Endothelial cell (in vitro differentiated cells): ENCODE measurements around the gene ST7L. TPM values are rescaled to one million over a fixed set of nuclear protein-coding genes. Genes with fewer than 3 reads are reported as not detected.

Experiments
- DNase-seq: peaks from one replicate; pipeline ENCODE4 v3.0.0; 2021; ENCODE audit warnings: low spot score
- H3K27ac Mint-ChIP-seq: one replicate; pipeline ENCODE4 v1.8.0; 2021; ENCODE audit warnings: mixed read lengths, inconsistent platforms; ENCODE audit not compliant: unreplicated experiment
- H3K27me3 Mint-ChIP-seq: one replicate; pipeline ENCODE4 v1.8.0; 2021; ENCODE audit warnings: mild to moderate bottlenecking, moderate library complexity, mixed read lengths, inconsistent platforms; ENCODE audit not compliant: unreplicated experiment
- H3K36me3 Mint-ChIP-seq: one replicate; pipeline ENCODE4 v1.8.0; 2021; ENCODE audit warnings: mild to moderate bottlenecking, low read depth, mixed read lengths, inconsistent platforms; ENCODE audit not compliant: unreplicated experiment
- H3K4me1 Mint-ChIP-seq: one replicate; pipeline ENCODE4 v1.8.0; 2021; ENCODE audit warnings: mild to moderate bottlenecking, mixed read lengths, inconsistent platforms; ENCODE audit not compliant: unreplicated experiment
- H3K4me3 Mint-ChIP-seq: one replicate; pipeline ENCODE4 v1.8.0; 2021; ENCODE audit warnings: mild to moderate bottlenecking, mixed read lengths, inconsistent platforms; ENCODE audit not compliant: unreplicated experiment
- H3K9me3 Mint-ChIP-seq: one replicate; pipeline ENCODE4 v1.8.0; 2021; ENCODE audit warnings: mixed read lengths, inconsistent platforms; ENCODE audit not compliant: unreplicated experiment
- CTCF ChIP-seq: fragments of 200-600 bp; sonication (generic); IDR thresholded peaks from one replicate; pipeline ENCODE4 v1.5.0; 2021; ENCODE audit warnings: antibody characterized with exemption; ENCODE audit not compliant: unreplicated experiment
- total RNA-seq: library from RNA; stranded (reverse); fragmentation: NEBNext Ultra II Directional; extraction: Animal tissue kit (Norgen Biotek cat#: 25700); gene quantifications from one replicate; pipeline ENCODE4 v1.2.1, GENCODE V29; 2021; ENCODE audit not compliant: unreplicated experiment

The ST7L gene
- total RNA-seq, 1 donor from 2014 or later: 14.3 TPM

- no peaks in the 10 kb centered on the region for H3K9me3 Mint-ChIP-seq
- TF ChIP-seq CTCF: no peak
- no peak for DNase-seq
- no peaks in the 10 kb centered on the region for H3K4me1 Mint-ChIP-seq
- no peaks in the 10 kb centered on the region for H3K36me3 Mint-ChIP-seq
- H3K4me3 Mint-ChIP-seq: no peak overlapping the region
- no peak overlapping the region for H3K27ac Mint-ChIP-seq
- no peaks in the 10 kb centered on the region for H3K27me3 Mint-ChIP-seq
Measured at GRCh38 chr1:112554411-112554810, 64.5 kb downstream of the ST7L start.

- no peak for DNase-seq
- no peaks in the 10 kb centered on the region for H3K27me3 Mint-ChIP-seq
- no peaks in the 10 kb centered on the region for H3K36me3 Mint-ChIP-seq
- no peak overlapping the region for H3K4me3 Mint-ChIP-seq
- no peak overlapping the region for H3K27ac Mint-ChIP-seq
- no peaks in the 10 kb centered on the region for H3K9me3 Mint-ChIP-seq
- no peak for TF ChIP-seq CTCF
- H3K4me1 Mint-ChIP-seq: no peaks in the 10 kb centered on the region
Measured at GRCh38 chr1:112549590-112549989, 69.4 kb downstream of the ST7L start.

DNA sequence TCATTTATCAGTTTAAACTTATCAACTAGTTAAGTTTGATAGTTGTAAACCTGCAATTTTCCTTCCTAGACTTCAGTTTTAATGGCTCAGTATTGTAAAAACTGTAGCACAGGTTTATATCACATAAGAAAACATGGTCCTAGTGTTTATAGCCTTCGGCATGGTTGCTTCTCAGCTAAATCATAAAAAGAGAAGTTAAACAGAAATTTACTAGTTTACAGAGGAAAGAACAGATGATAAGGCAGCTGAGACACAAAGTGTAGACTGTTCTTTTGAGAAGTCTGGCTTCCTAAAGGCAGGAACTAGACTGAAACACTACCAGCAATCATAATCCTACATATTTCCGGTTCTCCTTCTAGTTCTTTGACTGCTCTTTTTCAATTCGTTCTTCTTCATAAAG is 70.4 kb downstream of the ST7L start:
- no peak overlapping the region for H3K4me3 Mint-ChIP-seq
- no peak for TF ChIP-seq CTCF

GRCh38 chr1:112546076-112546475 is 72.9 kb downstream of the ST7L start:
- H3K27me3 Mint-ChIP-seq: no peaks in the 10 kb centered on the region
- H3K27ac Mint-ChIP-seq: no peak overlapping the region
- TF ChIP-seq CTCF: no peak
- H3K4me1 Mint-ChIP-seq: no peaks in the 10 kb centered on the region
- no peak for DNase-seq
- no peak overlapping the region for H3K4me3 Mint-ChIP-seq
- no peaks in the 10 kb centered on the region for H3K36me3 Mint-ChIP-seq
- H3K9me3 Mint-ChIP-seq: no peaks in the 10 kb centered on the region

More for the DNA sequence above, 70.4 kb downstream of the ST7L start:
- Mint-ChIP-seq H3K9me3 (no peaks in the 10 kb centered on the region), H3K4me1 (no peaks in the 10 kb centered on the region), H3K27ac (no peak overlapping the region), H3K27me3 (no peaks in the 10 kb centered on the region), H3K36me3 (no peaks in the 10 kb centered on the region)
- no peak for DNase-seq

DNA sequence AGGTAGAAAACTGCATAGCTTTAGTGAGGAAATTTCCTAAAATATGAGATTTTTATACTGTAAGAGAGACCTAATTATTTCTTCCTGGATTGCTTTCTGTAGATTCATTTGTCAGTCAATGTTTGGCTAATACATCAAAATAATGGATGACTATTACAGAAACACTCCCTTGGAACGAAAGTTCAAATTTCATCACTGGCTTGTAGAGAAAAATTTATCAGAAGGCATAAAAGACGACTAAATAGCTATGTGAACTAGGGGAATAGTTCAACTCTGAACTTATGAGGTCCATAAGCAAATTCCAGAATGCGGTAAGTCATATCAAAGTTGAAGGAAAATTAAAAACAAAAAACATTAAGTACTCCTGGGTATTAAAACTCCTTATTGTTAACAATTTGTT is 74.2 kb downstream of the ST7L start:
- Mint-ChIP-seq H3K9me3 (no peaks in the 10 kb centered on the region), H3K27ac (no peak overlapping the region), H3K27me3 (no peaks in the 10 kb centered on the region), H3K36me3 (peaks cover 4% of the 10 kb centered on the region), H3K4me1 (no peaks in the 10 kb centered on the region), H3K4me3 (no peak overlapping the region)
- TF ChIP-seq CTCF: no peak
- DNase-seq: no peak
